Stimulated activated CD4-positive, alpha-beta T cell treated with anti-CD3 and anti-CD28 coated beads, Interleukin-15, amount 100 ng/mL, for 24 hours (primary cell): Measurements from ENCODE around the gene RAB43.
A peak's percentile ranks its signal among the peaks of the same experiment; 100 is the strongest.
"Not testable (repeated sequence)": the region's sequence is repeated elsewhere in the genome, so short reads cannot be mapped to it uniquely, and the experiment has no call there.

Experiments
- DNase-seq: peaks from one replicate; pipeline ENCODE4 v3.0.0-alpha.2; 2020

Gene RAB43

DNA sequence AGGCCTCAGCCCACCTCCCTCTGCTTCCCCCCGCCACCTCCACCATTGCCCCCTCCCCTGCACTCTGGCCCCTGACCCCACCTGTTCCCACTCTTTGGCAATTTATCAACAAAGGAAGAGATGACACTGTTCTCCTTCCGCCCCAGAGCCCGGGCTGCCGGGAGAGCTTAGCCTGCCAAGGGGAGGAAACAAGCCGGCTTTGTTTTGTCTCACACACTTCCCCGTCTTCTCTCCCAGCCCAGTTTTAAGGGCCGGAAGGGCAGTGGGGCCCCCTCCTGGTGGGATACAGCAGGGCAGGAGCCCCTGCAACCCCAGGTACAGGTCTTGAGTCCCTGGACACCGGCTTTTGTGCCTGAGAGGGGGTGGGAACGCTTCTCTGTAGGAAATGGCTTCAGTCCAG lies 33.7 kb downstream of the RAB43 start:
- DNase-seq: not testable (repeated sequence)

DNA sequence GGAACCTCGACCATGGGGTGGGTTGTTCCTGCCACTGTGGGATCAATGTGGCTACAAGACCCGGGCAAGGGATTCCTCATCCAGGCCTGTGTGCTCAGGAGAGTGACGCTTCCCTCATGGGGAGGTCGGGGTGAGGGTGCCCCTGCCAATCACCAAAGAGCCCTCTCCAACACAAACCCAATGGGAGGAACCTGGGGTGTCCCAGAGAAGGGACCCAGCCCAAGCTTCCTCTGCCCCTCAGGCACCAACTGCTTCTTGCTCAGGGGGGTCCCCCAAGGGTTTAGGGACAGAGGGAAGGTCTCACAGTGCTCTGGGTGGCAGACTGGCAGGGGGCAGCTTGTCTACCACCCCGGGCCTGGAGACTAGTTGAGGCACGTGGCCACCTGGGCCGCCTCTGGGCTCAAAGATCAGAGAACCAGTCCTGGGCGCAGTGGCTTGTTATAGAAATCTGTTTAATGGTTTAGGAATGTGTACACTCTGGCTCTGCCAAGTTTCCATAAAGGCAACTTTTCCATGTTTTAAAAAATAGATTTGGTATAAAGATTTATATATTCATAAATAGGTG lies 34.4 kb downstream of the RAB43 start:
- DNase-seq: no peak

DNA sequence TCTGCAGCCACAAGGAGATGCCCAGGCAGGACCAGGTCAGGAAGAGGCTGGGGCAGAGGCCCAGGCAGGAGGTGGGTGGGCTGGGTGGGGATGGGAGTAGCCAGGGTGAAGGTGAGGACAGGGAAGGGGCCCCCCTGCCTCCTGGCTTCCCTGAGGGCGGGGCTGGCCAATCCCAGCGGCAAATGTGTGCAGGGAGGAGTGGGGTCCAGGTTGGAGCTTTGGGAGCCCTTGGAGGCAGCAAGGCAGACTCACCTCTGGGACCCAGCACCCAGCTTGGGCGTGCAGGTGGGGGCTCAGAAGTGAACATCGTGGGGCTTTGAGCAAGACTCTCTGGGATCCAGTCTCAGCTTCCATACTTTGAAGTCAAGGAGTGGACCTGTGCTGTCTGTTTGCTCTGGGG lies 35.8 kb downstream of the RAB43 start:
- DNase-seq: no peak

DNA sequence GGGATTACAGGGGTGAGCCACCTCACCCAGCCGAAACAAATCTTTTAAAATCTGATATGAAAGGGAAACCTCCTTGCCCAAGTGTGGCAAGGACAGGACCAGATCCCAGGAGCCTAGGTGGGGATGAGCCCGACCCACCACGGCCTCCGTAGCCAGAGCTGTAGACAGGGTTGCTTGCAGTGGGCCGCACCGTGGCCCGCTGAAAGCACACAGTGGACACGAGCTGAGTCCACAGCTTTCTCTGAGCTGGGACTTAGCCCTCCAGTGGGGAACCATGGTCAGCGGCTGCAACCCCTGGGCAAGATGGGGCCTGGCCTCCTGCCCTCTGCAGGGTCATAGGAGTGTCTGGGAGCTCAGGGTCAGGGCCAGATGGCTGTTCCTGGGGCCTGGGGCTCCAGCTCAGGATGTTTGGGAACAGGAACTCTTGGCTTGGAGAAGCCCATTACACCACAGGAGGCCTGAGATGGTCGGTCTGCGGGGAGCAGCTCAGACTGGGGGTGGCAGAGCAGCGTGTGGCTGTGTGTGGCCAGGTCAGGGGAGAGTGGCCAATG lies 36.4 kb downstream of the RAB43 start:
- no peak for DNase-seq

DNA sequence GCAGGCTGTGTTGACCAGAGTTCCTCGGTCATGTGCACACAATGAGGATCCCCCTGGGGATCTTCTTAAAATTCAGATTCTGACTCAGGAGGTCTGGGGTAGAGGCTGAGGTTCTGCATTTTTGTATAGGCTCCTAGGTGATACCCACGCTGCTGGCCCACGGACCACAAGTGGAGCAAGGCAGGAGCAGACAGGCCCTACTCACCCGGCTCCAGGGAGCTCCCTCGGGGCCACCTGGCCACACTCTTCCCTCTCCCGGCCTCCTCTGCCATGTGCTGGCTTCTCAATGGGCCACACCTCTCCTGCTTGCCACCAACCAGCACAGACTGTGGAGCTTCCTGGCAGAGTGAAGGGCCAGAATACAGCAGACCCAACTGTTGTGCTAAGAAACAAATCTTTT lies 37.1 kb downstream of the RAB43 start:
- DNase-seq: no peak

DNA sequence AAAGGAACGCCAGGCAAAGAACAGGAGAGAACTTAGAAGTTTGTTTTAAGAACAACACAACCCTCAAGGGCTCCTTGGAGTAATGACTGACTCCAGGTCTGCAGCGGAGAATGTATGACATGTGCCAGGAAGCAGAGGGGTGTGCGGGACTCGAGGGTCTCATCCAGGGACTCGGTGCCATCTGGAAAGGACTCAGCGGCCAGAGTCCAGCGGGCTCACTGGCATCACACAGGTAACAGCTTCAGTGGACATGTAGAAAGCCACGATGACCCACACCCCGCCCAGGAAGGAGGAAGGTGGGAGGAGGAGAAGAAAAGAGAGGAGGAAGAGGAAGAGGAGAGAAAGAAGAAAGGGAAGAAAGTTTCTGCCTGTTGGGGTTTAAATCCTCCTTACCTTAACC lies 39.6 kb downstream of the RAB43 start:
- DNase-seq: no peak

DNA sequence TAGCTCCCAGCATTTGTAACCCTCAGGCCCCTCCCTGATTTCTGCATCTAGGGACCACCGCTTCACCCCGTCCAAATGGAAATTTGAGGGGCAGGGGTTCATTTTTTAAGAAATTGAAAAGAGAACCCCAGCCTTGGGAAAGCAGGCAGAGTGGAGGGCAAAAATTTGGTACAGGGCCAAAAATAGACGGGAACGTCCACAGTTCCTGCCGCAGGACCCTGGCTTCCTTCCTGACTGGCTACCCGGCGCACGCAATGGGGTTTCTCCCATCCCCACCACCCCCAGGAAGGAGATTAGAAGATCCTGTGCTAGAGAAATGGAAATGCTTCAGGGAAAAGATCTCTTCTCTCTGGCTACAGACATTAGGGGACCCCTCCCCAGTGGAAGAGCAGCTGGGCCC lies 40.1 kb downstream of the RAB43 start:
- no peak for DNase-seq

DNA sequence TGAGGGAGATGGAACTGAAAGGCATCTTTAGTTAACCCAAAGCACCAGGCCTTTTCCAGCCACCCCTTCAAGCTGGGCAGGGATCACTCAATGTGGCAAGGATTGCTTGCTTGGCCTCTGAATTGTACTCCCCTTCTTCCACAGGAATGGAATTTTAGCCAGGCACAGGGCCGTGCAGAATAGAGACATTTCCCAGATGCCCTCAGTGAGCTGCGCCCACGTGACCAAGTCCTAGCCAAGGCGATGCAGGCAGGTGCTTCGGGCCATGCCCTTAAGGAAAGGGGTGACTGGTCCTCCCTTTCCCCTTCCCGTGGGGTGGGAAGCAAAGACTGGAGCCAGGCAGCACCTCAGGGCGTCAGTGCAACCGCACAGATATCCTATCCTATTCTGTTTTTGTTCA lies 43.1 kb downstream of the RAB43 start:
- no peak for DNase-seq

DNA sequence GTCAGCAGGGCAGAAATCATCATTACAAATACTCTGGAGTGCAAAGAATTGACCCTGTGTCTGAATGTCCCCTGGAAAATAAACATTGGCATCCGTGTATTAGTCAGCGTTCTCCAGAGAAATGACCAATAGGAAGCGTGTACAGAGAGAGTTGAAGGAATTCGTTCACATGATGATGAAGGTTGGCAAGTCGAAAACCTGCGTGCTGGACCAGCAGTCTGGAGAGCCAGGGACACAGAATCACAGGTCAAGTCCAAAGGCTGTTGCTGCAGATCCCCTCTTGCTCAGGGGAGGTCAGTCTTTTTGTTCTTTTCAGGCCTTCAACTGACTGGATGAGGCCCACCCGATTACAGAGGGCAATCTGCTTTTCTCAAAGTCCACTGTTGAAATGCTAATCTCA lies 44.4 kb downstream of the RAB43 start:
- DNase-seq: no peak

DNA sequence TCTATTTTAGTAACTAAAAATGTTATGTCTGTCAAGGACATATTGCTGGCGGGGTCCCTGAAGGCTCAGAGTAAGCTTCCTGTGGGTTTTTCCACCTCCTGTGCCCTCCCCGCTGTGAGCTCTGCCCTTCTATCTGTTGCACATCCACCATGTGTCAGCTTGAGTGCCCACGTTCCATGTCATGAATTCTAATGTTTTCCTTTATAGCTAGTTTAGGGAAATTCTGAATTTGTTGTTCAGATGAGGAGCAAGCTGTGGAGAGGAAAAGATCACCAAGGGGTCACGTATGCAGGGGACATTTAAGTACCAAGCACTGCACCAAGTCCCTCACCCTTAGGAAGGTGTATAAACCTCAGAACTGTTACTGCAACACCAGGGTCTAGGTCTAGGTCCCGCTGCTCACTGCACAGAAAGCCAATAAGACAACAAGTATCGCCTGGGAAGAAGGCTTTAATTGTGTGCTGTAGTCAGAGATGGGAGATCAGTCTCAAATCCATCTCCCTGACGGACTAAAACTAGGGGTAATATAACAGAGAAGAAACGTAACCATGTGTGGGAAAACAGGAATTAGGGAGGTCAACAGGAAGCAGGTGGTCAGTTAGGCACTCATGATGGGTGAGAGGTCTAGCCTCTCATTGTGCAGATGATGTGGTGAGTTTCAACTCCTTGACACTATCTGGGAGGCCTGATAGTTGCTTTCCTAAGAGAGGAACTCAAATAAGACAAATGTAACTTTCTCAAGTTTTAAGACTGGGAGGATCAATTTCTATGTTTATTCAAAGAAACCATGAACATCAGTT lies 51.3 kb downstream of the RAB43 start:
- DNase-seq: no peak

DNA sequence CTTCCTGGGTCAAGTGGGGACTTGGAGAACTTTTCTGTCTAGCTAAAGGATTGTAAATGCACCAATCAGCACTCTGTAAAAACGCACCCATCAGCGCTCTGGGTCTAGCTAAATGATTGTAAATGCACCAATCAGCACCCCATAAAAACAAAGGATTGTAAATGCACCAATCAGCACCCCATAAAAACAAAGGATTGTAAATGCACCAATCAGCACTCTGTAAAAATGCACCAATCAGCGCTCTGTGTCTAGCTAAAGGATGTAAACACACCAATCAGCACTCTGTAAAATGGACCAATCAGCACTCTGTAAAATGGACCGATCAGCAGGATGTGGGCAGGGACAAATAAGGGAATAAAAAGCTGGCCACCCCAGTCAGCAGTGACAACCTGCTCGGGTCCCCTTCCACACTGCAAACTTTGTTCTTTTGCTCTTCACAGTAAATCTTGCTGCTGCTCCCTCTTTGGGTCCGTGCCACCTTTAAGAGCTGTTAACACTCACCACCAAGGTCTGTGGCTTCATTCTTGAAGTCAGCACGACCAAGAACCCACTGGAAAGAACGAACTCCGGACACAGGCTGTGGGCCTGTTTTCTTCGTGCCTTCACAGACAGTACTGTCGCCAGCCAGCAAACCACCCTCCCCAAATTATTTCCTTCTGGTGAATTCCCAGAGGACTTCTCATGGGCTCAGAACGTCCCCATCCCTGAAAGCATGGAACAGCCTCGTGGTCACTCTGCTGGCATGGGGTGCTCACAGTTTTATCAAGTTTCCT lies 52.1 kb downstream of the RAB43 start:
- not testable (repeated sequence) for DNase-seq

DNA sequence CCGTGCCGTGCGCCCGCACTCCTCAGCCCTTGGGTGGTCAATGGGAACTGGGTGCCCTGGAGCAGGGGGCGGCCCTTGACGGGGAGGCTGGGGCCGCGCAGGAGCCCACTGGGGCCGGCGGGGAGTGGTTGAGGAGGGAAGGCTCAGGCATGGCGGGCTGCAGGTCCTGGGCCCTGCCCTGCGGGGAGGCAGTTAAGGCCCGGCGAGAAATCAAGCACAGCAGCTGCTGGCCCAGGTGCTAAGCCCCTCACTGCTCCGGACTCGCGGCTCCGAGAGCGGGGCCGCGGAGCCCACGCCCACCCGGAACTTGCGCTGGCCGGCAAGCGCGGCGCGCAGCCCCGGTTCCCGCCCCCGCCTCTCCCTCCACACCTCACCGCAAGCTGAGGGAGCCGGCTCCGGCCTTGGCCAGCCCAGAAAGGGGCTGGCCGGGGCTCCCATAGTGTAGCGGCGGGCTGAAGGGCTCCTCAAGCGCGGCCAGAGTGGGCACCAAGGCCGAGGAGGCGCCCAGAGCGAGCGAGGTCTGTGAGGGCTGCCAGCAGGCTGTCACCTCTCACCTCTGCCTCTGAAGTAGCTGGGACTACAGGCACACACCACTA lies 53.2 kb downstream of the RAB43 start:
- peak; percentile 32 for DNase-seq

DNA sequence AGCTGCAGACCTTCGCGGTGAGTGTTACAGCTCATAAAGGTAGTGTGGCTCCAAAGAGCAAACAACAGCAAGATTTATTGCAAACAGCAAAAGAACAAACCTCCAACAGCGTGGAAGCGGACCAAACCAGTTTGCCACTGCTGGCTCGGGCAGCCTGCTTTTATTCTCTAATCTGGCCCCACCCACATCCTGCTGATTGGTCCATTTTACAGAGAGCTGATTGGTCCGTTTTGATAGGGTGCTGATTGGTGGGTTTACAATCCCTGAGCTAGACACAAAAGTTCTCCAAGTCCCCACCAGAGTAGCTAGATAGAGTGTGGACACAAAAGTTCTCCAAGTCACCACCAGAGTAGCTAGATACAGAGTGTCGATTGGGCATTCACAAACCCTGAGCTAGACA lies 53.9 kb downstream of the RAB43 start:
- DNase-seq: peak; percentile 18

DNA sequence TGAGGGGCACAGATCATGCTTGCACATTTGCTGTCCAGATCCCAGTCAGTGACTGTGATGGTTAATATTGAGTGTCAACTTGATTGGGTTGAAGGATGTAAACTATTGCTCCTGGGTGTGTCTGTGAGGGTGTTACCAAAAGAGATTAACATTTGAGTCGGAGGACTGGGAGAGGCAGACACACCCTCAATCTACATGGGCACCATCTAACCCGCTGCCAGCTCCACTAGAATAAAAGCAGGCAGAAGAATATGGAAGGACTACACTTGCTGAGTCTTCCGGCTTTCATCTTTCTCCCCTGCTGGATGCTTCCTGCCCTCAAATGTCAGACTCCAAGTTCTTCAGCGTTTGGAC lies 55.9 kb downstream of the RAB43 start:
- no peak for DNase-seq

DNA sequence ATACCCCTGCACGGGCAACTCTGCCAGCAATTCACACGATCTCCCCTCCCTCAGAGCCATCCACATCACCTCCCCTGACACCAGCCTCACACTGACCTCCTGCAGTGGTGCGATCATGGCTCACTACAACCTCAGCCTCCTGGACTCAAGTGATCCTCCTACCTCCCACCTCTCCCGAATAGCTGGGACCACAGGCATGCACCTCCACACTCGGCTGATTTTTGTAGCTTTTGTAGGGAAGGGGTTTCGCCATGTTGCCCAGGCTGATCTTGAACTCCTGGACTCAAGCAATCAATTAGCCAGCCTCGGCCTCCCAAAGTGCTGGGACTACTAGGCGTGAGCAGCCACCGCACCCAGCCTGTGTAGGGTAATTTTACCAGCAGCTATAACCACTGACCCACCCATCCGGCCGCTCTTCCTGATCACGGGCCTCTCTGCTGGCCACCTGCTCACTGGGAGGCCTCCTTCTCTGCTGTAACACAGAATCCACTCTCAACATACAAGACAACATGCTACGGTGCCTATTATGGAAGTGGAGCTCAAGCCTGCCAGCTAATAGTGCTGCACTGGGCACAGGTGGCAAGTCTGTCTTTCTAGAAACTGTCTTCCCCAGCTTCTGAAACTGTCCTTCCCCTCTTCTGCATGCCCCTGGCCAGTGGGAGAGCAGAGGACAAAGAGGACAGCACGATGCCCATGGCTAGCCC lies 56.4 kb downstream of the RAB43 start:
- DNase-seq: no peak

DNA sequence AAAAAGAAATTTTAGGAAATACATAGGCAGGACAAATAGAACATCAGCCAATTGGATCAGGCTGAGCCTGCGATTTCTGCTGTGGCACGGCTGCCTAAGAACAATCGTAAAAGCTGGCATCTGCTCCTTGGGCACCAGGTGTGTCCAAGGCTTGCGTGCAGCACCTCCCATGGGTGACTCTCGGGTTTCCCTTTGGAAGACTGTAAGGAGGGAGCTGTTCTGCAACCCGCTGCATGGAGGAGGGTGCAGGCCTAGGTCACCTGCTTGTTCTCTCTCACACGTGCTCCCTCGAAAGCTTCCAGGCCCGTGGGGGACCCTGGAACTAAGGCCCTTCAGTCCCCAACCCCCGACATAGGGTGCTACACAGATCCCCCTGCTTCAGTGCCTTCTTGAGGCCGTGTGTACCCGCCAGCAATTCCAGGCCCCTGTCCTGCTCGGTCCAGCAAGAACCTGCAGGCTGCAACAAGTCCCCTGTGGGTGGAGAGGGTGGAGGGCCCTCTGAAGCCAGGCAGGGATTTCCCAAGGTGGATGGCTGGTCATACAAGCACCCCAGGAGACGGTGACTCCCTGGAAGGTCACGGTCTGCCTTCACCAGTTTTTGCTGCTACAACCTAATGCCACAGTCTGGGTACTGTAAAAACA lies 57.6 kb downstream of the RAB43 start:
- no peak for DNase-seq

DNA sequence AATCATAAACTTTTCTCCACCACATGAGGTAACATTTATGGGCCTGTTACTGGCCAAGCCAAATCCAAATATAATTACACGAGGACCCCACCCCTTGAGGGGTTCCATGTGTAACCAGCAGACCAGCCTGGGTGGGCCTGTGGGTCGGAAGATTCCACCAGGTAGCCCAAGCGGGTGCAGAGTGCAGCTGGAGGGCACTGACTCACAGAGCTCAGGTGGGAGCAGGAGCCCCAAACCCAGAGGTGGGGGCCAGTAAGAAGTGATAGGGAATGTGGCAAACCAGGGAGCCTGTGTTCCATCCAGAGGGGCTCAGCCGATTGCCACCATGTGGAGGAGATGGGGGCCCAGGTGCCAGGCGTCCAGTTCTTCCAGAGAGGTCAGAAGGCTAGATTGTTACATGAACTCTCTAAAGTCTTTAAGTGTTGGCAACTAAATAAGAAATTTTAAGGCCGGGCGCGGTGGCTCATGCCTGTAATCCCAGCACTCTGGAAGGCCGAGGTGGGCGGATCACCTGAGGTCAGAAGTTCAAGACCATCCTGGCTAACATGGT lies 58.4 kb downstream of the RAB43 start:
- DNase-seq: no peak

DNA sequence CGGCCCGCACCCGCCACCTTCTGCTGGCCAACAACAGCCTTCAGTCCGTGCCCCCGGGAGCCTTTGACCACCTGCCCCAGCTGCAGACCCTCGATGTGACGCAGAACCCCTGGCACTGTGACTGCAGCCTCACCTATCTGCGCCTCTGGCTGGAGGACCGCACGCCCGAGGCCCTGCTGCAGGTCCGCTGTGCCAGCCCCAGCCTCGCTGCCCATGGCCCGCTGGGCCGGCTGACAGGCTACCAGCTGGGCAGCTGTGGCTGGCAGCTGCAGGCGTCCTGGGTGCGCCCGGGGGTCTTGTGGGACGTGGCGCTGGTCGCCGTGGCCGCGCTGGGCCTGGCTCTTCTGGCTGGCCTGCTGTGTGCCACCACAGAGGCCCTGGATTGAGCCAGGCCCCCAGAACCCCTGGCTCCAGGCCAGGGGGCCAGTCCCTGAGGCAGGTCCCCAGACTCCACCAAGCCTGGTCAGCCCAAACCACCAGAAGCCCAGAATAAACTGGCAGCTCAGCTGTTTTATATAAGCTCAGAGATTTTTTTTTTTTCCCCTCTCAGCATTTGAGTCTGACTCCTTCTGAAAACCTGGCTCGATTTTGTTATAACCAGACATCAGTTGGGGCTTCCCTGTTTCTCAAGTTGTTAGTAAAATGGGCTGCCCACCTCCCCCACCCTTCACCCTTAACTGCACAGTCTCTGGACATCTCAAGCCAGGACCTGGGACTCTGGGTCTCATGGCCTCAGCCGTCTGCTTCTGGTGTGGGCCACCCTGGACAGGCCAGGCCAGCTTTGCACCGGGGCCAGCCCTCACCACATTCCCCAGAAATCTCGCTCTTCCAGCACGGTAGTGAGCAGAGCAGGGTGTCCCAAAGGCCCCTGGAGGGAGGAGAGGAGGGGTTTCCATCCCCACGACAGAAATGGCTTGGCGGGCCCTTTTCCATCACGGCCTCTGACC lies 59.4 kb downstream of the RAB43 start:
- DNase-seq: no peak

DNA sequence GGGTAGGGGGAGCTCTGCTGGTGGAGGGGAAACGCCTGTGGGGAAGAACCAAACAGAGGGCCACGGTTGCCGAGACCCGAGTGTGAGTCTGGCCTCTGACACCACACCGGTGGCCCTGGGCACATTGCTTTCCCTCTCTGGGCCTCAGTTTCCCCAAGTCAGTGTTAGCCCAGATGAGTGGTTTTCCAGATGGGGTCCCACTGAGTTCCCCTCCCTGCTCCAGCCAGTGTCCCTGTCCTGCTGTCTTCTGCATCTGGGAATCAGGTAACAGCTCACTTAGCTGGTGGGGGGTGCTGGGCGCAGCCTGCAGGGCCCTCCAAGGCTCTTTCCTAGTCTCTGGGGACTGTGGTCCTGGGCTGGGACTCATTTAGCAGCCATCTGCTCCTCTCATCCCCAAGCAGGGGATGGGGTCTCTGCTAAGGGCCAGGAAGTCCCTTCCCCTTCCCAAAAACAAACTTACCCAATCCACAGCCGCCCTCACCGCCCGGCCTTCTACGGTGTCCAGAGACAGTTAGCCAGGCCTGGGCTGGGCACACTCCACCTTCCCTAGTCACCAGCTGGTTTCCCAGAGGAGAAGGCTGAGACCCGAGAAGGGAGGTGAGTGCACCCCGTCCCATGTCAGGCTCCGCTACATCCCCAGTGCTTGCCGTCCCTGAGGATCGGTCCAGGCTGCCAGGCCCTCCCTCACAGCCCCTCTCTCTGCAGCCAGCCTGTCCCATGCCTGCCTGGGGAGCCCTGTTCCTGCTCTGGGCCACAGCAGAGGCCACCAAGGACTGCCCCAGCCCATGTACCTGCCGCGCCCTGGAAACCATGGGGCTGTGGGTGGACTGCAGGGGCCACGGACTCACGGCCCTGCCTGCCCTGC lies 60.3 kb downstream of the RAB43 start:
- no peak for DNase-seq
